OCI-LY1 (cell line): Measurements from ENCODE around the gene BMPER.

Source experiments
- H2AFZ ChIP-seq: fragments of 200-600 bp; sonication (generic), shearing (Covaris generic); 2 replicates; pipeline ENCODE4 v1.6.0; 2014; ENCODE audit warnings: antibody characterized with exemption, mild to moderate bottlenecking, low read length
- H3F3A ChIP-seq: fragments of 200-600 bp; sonication (generic), shearing (Covaris generic); 2 replicates; pipeline ENCODE4 v1.6.0; 2014; ENCODE audit warnings: mild to moderate bottlenecking, antibody characterized with exemption, low read length, moderate library complexity; ENCODE audit not compliant: insufficient read depth
- H3K27ac ChIP-seq: fragments of 200-600 bp; sonication (generic); 2 replicates; pipeline ENCODE4 v1.5.1; 2014; ENCODE audit warnings: low read length, mixed run types, mild to moderate bottlenecking, low read depth; ENCODE audit not compliant: poor library complexity, severe bottlenecking
- H3K27me3 ChIP-seq: fragments of 200-600 bp; sonication (generic); 2 replicates; pipeline ENCODE4 v1.6.0; 2014; ENCODE audit warnings: antibody characterized with exemption, mild to moderate bottlenecking, low read length, moderate library complexity; ENCODE audit not compliant: insufficient read depth
- H3K36me3 ChIP-seq: fragments of 200-600 bp; sonication (generic); 2 replicates; pipeline ENCODE4 v1.6.1; 2014; ENCODE audit warnings: mild to moderate bottlenecking, antibody characterized with exemption, low read length, moderate library complexity, mixed read lengths; ENCODE audit not compliant: insufficient read depth
- H3K4me1 ChIP-seq: fragments of 200-600 bp; sonication (generic); 2 replicates; pipeline ENCODE4 v1.5.1; 2014; ENCODE audit warnings: mild to moderate bottlenecking, low read length, moderate library complexity; ENCODE audit not compliant: insufficient read depth, severe bottlenecking
- H3K4me2 ChIP-seq: fragments of 200-600 bp; sonication (generic), shearing (Covaris generic); 2 replicates; pipeline ENCODE4 v1.6.1; 2014; ENCODE audit warnings: low read length
- H3K4me3 ChIP-seq: fragments of 200-600 bp; sonication (generic); 2 replicates; pipeline ENCODE4 v1.5.1; 2014; ENCODE audit warnings: low read length, low read depth, mild to moderate bottlenecking, mixed read lengths; ENCODE audit not compliant: poor library complexity, severe bottlenecking
- H3K79me2 ChIP-seq: fragments of 200-600 bp; shearing (Covaris generic); 2 replicates; pipeline ENCODE4 v1.6.1; 2016; ENCODE audit warnings: mixed run types, low read length, mixed read lengths; ENCODE audit not compliant: insufficient read depth
- H3K9ac ChIP-seq: fragments of 200-600 bp; sonication (generic), shearing (Covaris generic); 2 replicates; pipeline ENCODE4 v1.6.1; 2014; ENCODE audit warnings: mild to moderate bottlenecking, low read length, mixed read lengths
- H3K9me2 ChIP-seq: fragments of 200-600 bp; sonication (generic), shearing (Covaris generic); 2 replicates; pipeline ENCODE4 v1.6.1; 2014; ENCODE audit warnings: low read depth, mild to moderate bottlenecking, low read length, mixed read lengths
- H3K9me3 ChIP-seq: fragments of 200-600 bp; shearing (Covaris generic); 2 replicates; pipeline ENCODE4 v1.6.1; 2014; ENCODE audit warnings: low read length, mixed read lengths
- H4K20me1 ChIP-seq: fragments of 200-600 bp; sonication (generic), shearing (Covaris generic); 2 replicates; pipeline ENCODE4 v1.6.0; 2016; ENCODE audit warnings: mild to moderate bottlenecking, low read length; ENCODE audit not compliant: insufficient read depth
- EZH2 ChIP-seq: fragments of 200-600 bp; sonication (generic), shearing (Covaris generic); IDR thresholded peaks from 2 replicates; pipeline ENCODE4 v1.8.0; 2017; ENCODE audit warnings: borderline replicate concordance, mixed run types, mild to moderate bottlenecking, antibody characterized with exemption, low read length, moderate library complexity, mixed read lengths
- TF ChIP-seq, protein P1 (sequence below): fragments of 200-600 bp; sonication (generic), shearing (Covaris generic); IDR thresholded peaks from 2 replicates; pipeline ENCODE4 v1.5.1; 2017; ENCODE audit warnings: mild to moderate bottlenecking, antibody characterized with exemption, low read length, moderate library complexity, mixed read lengths

Gene BMPER

DNA sequence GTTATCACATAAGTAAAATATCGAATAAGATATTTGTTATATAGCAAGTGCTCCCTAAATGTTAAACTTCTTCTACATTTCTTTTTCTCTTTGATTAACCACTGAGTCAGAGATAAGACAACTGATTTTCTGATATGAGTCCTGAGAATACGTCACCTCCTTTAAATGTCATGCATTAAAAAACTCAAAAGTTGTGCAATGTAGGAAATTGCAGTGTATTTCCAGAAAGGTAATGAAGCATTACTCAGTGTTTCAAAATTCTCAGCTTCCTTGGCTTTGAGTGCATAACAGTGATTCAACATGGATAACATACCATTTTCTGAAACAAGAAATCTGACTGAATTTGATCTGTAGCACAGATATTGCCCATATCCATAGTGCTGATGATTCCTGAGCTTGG lies 155.8 kb downstream of the BMPER start:
- Histone ChIP-seq H3K79me2 (no peaks in the 10 kb centered on the region), H3K4me3 (no peak overlapping the region), H3F3A (no peaks in the 10 kb centered on the region), H3K9me3 (no peaks in the 10 kb centered on the region), H3K36me3 (no peaks in the 10 kb centered on the region), H3K9ac (no peak overlapping the region), H3K9me2 (no peaks in the 10 kb centered on the region), H2AFZ (no peak overlapping the region), H3K27ac (no peak overlapping the region), H3K4me2 (no peak overlapping the region), H3K27me3 (no peaks in the 10 kb centered on the region), H3K4me1 (no peaks in the 10 kb centered on the region), H4K20me1 (no peaks in the 10 kb centered on the region)
- no peak for TF ChIP-seq EZH2
- TF ChIP-seq, protein P1, sequence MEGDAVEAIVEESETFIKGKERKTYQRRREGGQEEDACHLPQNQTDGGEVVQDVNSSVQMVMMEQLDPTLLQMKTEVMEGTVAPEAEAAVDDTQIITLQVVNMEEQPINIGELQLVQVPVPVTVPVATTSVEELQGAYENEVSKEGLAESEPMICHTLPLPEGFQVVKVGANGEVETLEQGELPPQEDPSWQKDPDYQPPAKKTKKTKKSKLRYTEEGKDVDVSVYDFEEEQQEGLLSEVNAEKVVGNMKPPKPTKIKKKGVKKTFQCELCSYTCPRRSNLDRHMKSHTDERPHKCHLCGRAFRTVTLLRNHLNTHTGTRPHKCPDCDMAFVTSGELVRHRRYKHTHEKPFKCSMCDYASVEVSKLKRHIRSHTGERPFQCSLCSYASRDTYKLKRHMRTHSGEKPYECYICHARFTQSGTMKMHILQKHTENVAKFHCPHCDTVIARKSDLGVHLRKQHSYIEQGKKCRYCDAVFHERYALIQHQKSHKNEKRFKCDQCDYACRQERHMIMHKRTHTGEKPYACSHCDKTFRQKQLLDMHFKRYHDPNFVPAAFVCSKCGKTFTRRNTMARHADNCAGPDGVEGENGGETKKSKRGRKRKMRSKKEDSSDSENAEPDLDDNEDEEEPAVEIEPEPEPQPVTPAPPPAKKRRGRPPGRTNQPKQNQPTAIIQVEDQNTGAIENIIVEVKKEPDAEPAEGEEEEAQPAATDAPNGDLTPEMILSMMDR: no peak

DNA sequence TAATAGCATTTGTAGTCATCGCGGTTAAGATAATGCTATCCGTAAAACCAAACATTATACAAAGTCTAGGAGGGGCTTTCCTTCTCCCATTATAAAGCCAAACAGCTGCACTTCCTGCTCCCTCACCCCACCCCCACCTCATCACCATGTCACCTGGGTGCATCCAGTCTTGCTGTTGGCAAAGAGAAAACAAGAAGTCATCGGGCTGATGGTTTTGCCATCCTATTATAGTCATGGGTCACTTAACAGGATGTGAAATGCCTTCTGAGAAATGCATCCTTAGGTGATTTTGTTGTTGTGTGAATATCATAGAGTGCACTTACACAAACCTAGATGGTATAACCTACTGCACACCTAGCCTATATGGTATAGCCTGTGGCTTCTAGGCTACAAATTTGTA lies 157.0 kb downstream of the BMPER start:
- H3K4me2 ChIP-seq: no peak overlapping the region
- H3K27me3 ChIP-seq: no peaks in the 10 kb centered on the region
- no peak overlapping the region for H3K27ac ChIP-seq
- H3F3A ChIP-seq: no peaks in the 10 kb centered on the region
- H2AFZ ChIP-seq: no peak overlapping the region
- TF ChIP-seq, protein P1: no peak
- TF ChIP-seq EZH2: no peak
- H3K9ac ChIP-seq: no peak overlapping the region
- H3K9me2 ChIP-seq: no peaks in the 10 kb centered on the region
- no peaks in the 10 kb centered on the region for H3K4me1 ChIP-seq
- H3K9me3 ChIP-seq: no peaks in the 10 kb centered on the region
- no peak overlapping the region for H3K4me3 ChIP-seq
- no peaks in the 10 kb centered on the region for H3K36me3 ChIP-seq
- H3K79me2 ChIP-seq: no peaks in the 10 kb centered on the region
- no peaks in the 10 kb centered on the region for H4K20me1 ChIP-seq

DNA sequence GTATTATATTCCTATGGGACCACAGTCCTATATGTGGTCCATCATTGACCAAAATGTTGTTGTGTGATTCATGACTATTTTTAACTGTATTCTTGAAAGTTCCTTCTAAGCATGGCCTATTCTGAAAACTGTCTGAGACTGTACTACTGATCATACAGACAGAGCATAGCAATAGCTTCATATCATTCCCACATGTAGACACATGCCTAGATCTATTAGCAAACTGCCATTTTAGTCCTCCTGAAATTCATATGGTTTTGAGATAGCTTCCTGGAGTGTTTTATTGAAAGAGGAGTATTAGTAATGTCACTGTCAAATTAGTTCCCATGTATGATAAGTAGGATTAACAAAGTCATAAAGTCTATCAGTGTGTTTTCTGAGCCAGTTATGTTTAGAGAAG lies 157.5 kb downstream of the BMPER start:
- TF ChIP-seq, protein P1: no peak
- no peak for TF ChIP-seq EZH2
- Histone ChIP-seq H3K4me2 (no peak overlapping the region), H3K9me2 (no peaks in the 10 kb centered on the region), H3F3A (no peaks in the 10 kb centered on the region), H3K4me3 (no peak overlapping the region), H3K27me3 (no peaks in the 10 kb centered on the region), H3K36me3 (no peaks in the 10 kb centered on the region), H4K20me1 (no peaks in the 10 kb centered on the region), H3K9me3 (no peaks in the 10 kb centered on the region), H3K79me2 (no peaks in the 10 kb centered on the region), H3K4me1 (no peaks in the 10 kb centered on the region), H3K9ac (no peak overlapping the region), H3K27ac (no peak overlapping the region), H2AFZ (no peak overlapping the region)
